NCI-H2081 (cell line): ENCODE data around the gene PLEKHB2.
"Not testable (repeated sequence)": the region's sequence is repeated elsewhere in the genome, so short reads cannot be mapped to it uniquely, and the experiment has no call there.

Experiments used
- DNase-seq, 2 experiments: peaks; one replicate each; lab custom pipeline; 2025; lab: John Stamatoyannopoulos, UW

The PLEKHB2 gene

GRCh38 chr2:131093696-131094462, 11.3 kb upstream of the PLEKHB2 start:
- DNase-seq = peak; percentile 67 to 71

GRCh38 chr2:131094463-131095281, 10.5 kb upstream of the PLEKHB2 start:
- DNase-seq = no peak

- DNase-seq = no peak
Observed at GRCh38 chr2:131103165-131103564, 2.0 kb upstream of the PLEKHB2 start.

GRCh38 chr2:131104487-131105155, 515 bp upstream of the PLEKHB2 start:
- peak; percentile 79 to 82 for DNase-seq

GRCh38 chr2:131105950-131106801, 1.0 kb downstream of the PLEKHB2 start:
- peak in 1 of 2 experiments; percentile 11 for DNase-seq

GRCh38 chr2:131112529-131112928, 7.4 kb downstream of the PLEKHB2 start:
- DNase-seq = no peak

- no peak for DNase-seq
Observed at GRCh38 chr2:131113566-131114227, 8.6 kb downstream of the PLEKHB2 start.

- not testable (repeated sequence) for DNase-seq
Observed at GRCh38 chr2:131114950-131115349, 9.8 kb downstream of the PLEKHB2 start.

GRCh38 chr2:131115752-131116151, 10.6 kb downstream of the PLEKHB2 start:
- no peak for DNase-seq

- DNase-seq = no peak
Observed at GRCh38 chr2:131120815-131121317, 15.7 kb downstream of the PLEKHB2 start.

GRCh38 chr2:131121464-131121863, 16.3 kb downstream of the PLEKHB2 start:
- DNase-seq = no peak

- no peak for DNase-seq
Observed at GRCh38 chr2:131122496-131122895, 17.4 kb downstream of the PLEKHB2 start.

GRCh38 chr2:131123192-131123591, 18.1 kb downstream of the PLEKHB2 start:
- no peak for DNase-seq

GRCh38 chr2:131125195-131125757, 20.1 kb downstream of the PLEKHB2 start:
- peak; percentile 69 to 78 for DNase-seq

GRCh38 chr2:131126436-131126835, 21.3 kb downstream of the PLEKHB2 start:
- no peak for DNase-seq

- DNase-seq = no peak
Observed at GRCh38 chr2:131127076-131127475, 21.9 kb downstream of the PLEKHB2 start.

- no peak for DNase-seq
Observed at GRCh38 chr2:131127981-131128380, 22.8 kb downstream of the PLEKHB2 start.

GRCh38 chr2:131130298-131130596, 25.1 kb downstream of the PLEKHB2 start:
- no peak for DNase-seq

- DNase-seq = no peak
Observed at GRCh38 chr2:131132729-131133128, 27.6 kb downstream of the PLEKHB2 start.

- DNase-seq = no peak
Observed at GRCh38 chr2:131140581-131140980, 35.4 kb downstream of the PLEKHB2 start.

- no peak for DNase-seq
Observed at GRCh38 chr2:131142849-131143248, 37.7 kb downstream of the PLEKHB2 start.
